Measurements from ENCODE around the gene NGEF.

DNA sequence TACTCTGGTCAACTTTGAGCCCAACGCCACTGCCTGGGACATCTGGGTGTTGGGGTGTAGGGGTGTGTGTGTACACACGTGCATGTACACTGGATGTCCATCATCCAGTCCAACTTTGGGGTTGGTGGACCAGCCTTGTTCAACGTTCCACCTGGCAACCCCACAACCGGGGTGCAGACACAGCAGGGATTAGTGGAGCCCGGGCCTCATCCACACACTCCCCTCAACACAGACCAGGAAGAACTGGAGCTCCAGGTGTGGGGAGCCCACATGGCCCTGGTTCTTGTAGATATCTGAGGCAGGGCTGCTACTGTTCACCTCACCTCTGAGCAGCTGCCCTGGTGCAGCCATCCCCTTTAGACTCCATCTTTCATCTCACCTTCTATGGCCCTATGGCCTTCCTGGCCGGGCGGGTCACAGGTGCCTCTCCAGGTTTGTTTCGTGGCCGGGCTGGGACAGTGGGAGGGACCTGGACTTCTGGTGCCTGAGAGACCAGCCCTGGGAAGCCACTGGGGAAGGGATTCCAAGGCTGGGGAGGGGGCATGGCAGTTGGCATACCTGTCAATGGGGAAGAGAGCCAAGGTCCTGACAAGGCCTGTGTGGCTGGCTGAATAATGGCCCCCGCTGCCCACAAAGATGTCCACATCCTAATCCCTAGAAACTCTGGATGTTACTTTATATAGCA lies 26.9 kb upstream of the NGEF start:
- TF ChIP-seq, protein P1, sequence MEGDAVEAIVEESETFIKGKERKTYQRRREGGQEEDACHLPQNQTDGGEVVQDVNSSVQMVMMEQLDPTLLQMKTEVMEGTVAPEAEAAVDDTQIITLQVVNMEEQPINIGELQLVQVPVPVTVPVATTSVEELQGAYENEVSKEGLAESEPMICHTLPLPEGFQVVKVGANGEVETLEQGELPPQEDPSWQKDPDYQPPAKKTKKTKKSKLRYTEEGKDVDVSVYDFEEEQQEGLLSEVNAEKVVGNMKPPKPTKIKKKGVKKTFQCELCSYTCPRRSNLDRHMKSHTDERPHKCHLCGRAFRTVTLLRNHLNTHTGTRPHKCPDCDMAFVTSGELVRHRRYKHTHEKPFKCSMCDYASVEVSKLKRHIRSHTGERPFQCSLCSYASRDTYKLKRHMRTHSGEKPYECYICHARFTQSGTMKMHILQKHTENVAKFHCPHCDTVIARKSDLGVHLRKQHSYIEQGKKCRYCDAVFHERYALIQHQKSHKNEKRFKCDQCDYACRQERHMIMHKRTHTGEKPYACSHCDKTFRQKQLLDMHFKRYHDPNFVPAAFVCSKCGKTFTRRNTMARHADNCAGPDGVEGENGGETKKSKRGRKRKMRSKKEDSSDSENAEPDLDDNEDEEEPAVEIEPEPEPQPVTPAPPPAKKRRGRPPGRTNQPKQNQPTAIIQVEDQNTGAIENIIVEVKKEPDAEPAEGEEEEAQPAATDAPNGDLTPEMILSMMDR (IDR thresholded peaks at IDR 0.05) = no peak
- no peak for TF ChIP-seq POLR2A (IDR thresholded peaks at IDR 0.05)
